Measurements from ENCODE around the gene MPPED1. TPM values are rescaled to one million over a fixed set of nuclear protein-coding genes. Genes with fewer than 3 reads are reported as not detected.

MPPED1 gene
- total and polyA plus RNA-seq, 2 donors (not counting 1 experiment from before 2014, with no cell fraction given): not detected

DNA sequence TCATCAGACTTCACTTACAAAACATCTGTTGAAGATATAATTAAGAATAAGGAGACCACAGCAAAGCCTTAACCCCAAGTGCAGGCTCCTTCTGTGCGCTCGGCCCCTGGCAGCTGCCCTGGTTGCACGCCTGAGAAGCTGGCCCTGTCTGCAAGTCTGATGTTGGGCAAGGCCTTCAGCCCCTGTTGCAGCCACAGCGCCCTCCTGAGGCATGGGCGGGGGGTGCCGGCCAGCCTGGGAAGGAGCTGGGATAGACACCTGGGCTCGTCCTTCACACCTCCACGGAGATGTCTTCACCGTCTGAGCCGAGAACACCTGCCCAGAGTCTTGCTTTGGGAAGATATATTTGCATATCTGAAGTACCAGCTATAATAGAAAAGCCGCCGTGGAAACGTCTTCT is 104.1 kb downstream of the MPPED1 start:
- Histone ChIP-seq H2AFZ (ENCODE audit: low read length) (no peak overlapping the region), H3K9ac (ENCODE audit: insufficient read depth, low read length) (no peak overlapping the region), H3K27me3 (ENCODE audit: control insufficient read depth, insufficient read depth, low read length) (no peaks in the 10 kb centered on the region), H3K79me2 (ENCODE audit: control insufficient read depth, insufficient read depth, low read length) (no peaks in the 10 kb centered on the region), H3K36me3 (ENCODE audit: control insufficient read depth, insufficient read depth, low read length) (no peaks in the 10 kb centered on the region), H3K9me3 (ENCODE audit: control insufficient read depth, insufficient read depth, low read depth, low read length) (no peaks in the 10 kb centered on the region), H3K27ac (ENCODE audit: insufficient read depth, low read length) (no peak overlapping the region), H4K20me1 (ENCODE audit: control insufficient read depth, extremely low read depth, insufficient read depth, low read length) (no peaks in the 10 kb centered on the region), H3K4me1 (ENCODE audit: control insufficient read depth, extremely low read depth, insufficient read depth, low read length) (no peaks in the 10 kb centered on the region), H3K4me3 (replicated peaks in 1 of 4; ENCODE audit: control extremely low read depth in 1 of 4, insufficient read depth in 1 of 4, low read depth in 3 of 4, low read length in 4 of 4) (no peak overlapping the region), H3K4me2 (ENCODE audit: extremely low read depth, insufficient read depth, low read length) (no peak overlapping the region)
- TF ChIP-seq EZH2 (IDR thresholded peaks at IDR 0.05; ENCODE audit: low read length, missing control alignments): no peak
- TF ChIP-seq, protein P1, sequence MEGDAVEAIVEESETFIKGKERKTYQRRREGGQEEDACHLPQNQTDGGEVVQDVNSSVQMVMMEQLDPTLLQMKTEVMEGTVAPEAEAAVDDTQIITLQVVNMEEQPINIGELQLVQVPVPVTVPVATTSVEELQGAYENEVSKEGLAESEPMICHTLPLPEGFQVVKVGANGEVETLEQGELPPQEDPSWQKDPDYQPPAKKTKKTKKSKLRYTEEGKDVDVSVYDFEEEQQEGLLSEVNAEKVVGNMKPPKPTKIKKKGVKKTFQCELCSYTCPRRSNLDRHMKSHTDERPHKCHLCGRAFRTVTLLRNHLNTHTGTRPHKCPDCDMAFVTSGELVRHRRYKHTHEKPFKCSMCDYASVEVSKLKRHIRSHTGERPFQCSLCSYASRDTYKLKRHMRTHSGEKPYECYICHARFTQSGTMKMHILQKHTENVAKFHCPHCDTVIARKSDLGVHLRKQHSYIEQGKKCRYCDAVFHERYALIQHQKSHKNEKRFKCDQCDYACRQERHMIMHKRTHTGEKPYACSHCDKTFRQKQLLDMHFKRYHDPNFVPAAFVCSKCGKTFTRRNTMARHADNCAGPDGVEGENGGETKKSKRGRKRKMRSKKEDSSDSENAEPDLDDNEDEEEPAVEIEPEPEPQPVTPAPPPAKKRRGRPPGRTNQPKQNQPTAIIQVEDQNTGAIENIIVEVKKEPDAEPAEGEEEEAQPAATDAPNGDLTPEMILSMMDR (conservative IDR thresholded peaks at IDR 0.05 in 1 of 2, IDR thresholded peaks at IDR 0.05 in 1 of 2; ENCODE audit: low read depth in 1 of 2, low read length in 2 of 2): no peak
- no peak for DNase-seq (ENCODE audit: low read depth in 2 of 2)

DNA sequence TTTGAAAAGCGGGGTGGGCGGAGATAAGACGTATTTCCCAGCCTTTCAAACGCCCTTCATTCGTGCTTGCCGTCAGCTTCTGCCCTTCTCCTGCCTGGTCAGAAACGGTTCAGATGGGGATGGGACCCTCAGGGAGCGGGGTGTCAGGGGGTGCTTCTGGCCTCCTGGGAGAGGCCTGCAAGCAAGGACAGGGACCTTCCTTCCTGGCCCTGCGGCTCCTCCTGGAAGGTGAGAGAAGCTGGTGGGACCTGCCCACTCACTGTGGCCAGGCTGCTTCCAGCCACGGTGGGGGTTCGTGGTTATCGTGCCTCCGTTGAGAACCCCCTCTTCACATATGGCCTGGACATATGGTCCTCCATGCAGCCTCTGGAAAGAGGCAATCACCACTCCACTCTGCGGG is 104.6 kb downstream of the MPPED1 start:
- no peak overlapping the region for H3K4me2 ChIP-seq (ENCODE audit: extremely low read depth, insufficient read depth, low read length)

DNA sequence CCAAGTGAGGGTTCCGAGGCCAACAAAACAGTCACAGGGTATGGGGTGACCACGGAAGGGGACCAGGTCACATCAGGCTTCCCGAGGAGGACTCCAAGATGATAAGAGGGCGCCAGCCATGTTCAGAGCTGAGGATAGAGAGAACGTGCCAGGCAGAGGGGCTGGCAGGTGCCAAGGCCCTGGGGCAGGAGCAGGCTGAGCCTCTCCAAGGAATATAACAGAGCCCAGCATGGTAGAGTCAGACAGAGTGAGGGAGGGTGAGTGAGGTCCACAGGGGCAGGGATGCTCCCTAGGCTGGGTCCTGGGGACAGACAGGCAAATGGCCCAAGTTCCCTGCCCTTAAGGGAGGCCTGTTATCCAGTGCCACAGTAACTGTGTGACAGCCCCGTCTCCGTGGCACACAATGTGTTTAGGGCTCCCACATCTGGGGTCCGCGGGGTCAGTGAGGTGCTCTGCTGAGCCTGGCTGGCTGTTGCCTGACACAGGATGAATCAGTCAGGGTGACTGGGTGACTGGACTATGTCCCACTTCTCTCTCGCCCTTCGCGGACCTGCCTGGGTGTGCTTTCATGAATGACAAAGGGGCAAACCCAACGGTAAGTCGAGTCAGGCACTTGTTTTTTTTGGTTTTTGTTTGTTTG is 105.3 kb downstream of the MPPED1 start:
- H3K4me2 ChIP-seq (ENCODE audit: extremely low read depth, insufficient read depth, low read length): no peak overlapping the region

More for the DNA sequence above, 104.6 kb downstream of the MPPED1 start:
- Histone ChIP-seq H3K9me3 (ENCODE audit: control insufficient read depth, insufficient read depth, low read depth, low read length) (no peaks in the 10 kb centered on the region), H3K27me3 (ENCODE audit: control insufficient read depth, insufficient read depth, low read length) (no peaks in the 10 kb centered on the region), H2AFZ (ENCODE audit: low read length) (no peak overlapping the region), H3K36me3 (ENCODE audit: control insufficient read depth, insufficient read depth, low read length) (no peaks in the 10 kb centered on the region), H4K20me1 (ENCODE audit: control insufficient read depth, extremely low read depth, insufficient read depth, low read length) (no peaks in the 10 kb centered on the region), H3K9ac (ENCODE audit: insufficient read depth, low read length) (no peak overlapping the region), H3K4me3 (replicated peaks in 1 of 4; ENCODE audit: control extremely low read depth in 1 of 4, insufficient read depth in 1 of 4, low read depth in 3 of 4, low read length in 4 of 4) (no peak overlapping the region), H3K27ac (ENCODE audit: insufficient read depth, low read length) (no peak overlapping the region), H3K4me1 (ENCODE audit: control insufficient read depth, extremely low read depth, insufficient read depth, low read length) (no peaks in the 10 kb centered on the region), H3K79me2 (ENCODE audit: control insufficient read depth, insufficient read depth, low read length) (no peaks in the 10 kb centered on the region)
- DNase-seq (ENCODE audit: low read depth in 2 of 2): no peak
- no peak for TF ChIP-seq EZH2 (IDR thresholded peaks at IDR 0.05; ENCODE audit: low read length, missing control alignments)

GRCh38 chr22:43520632-43521039 is 108.8 kb downstream of the MPPED1 start:
- Histone ChIP-seq H3K4me1 (ENCODE audit: control insufficient read depth, extremely low read depth, insufficient read depth, low read length) (no peaks in the 10 kb centered on the region), H3K9me3 (ENCODE audit: control insufficient read depth, insufficient read depth, low read depth, low read length) (no peaks in the 10 kb centered on the region), H3K9ac (ENCODE audit: insufficient read depth, low read length) (no peak overlapping the region), H3K4me2 (ENCODE audit: extremely low read depth, insufficient read depth, low read length) (no peak overlapping the region), H3K27ac (ENCODE audit: insufficient read depth, low read length) (no peak overlapping the region), H2AFZ (ENCODE audit: low read length) (no peak overlapping the region), H3K79me2 (ENCODE audit: control insufficient read depth, insufficient read depth, low read length) (no peaks in the 10 kb centered on the region), H4K20me1 (ENCODE audit: control insufficient read depth, extremely low read depth, insufficient read depth, low read length) (no peaks in the 10 kb centered on the region), H3K36me3 (ENCODE audit: control insufficient read depth, insufficient read depth, low read length) (no peaks in the 10 kb centered on the region), H3K4me3 (replicated peaks in 1 of 4; ENCODE audit: control extremely low read depth in 1 of 4, insufficient read depth in 1 of 4, low read depth in 3 of 4, low read length in 4 of 4) (no peak overlapping the region), H3K27me3 (ENCODE audit: control insufficient read depth, insufficient read depth, low read length) (no peaks in the 10 kb centered on the region)
- TF ChIP-seq EZH2 (IDR thresholded peaks at IDR 0.05; ENCODE audit: low read length, missing control alignments): no peak
- TF ChIP-seq, protein P1 (conservative IDR thresholded peaks at IDR 0.05 in 1 of 2, IDR thresholded peaks at IDR 0.05 in 1 of 2; ENCODE audit: low read depth in 1 of 2, low read length in 2 of 2): no peak
- no peak for DNase-seq (ENCODE audit: low read depth in 2 of 2)

More for the DNA sequence above, 105.3 kb downstream of the MPPED1 start:
- Histone ChIP-seq H3K79me2 (ENCODE audit: control insufficient read depth, insufficient read depth, low read length) (no peaks in the 10 kb centered on the region), H3K4me1 (ENCODE audit: control insufficient read depth, extremely low read depth, insufficient read depth, low read length) (no peaks in the 10 kb centered on the region), H3K4me3 (replicated peaks in 1 of 4; ENCODE audit: control extremely low read depth in 1 of 4, insufficient read depth in 1 of 4, low read depth in 3 of 4, low read length in 4 of 4) (no peak overlapping the region), H3K27me3 (ENCODE audit: control insufficient read depth, insufficient read depth, low read length) (no peaks in the 10 kb centered on the region), H3K27ac (ENCODE audit: insufficient read depth, low read length) (no peak overlapping the region), H3K9ac (ENCODE audit: insufficient read depth, low read length) (no peak overlapping the region), H4K20me1 (ENCODE audit: control insufficient read depth, extremely low read depth, insufficient read depth, low read length) (no peaks in the 10 kb centered on the region), H2AFZ (ENCODE audit: low read length) (no peak overlapping the region), H3K9me3 (ENCODE audit: control insufficient read depth, insufficient read depth, low read depth, low read length) (no peaks in the 10 kb centered on the region), H3K36me3 (ENCODE audit: control insufficient read depth, insufficient read depth, low read length) (no peaks in the 10 kb centered on the region)
- DNase-seq (ENCODE audit: low read depth in 2 of 2): no peak
- TF ChIP-seq EZH2 (IDR thresholded peaks at IDR 0.05; ENCODE audit: low read length, missing control alignments): no peak
